Heart right ventricle (tissue), 16 donors: ENCODE results near the gene TAL2. TPM values are rescaled to one million over a fixed set of nuclear protein-coding genes. Genes with fewer than 3 reads are reported as not detected.

Experiments
- ATAC-seq, 8 donors: fragments of 200-7000 bp; cut with Tn5 transposase; one replicate each; pipeline ENCODE4 v1.9.1; 2020; ENCODE audit warnings: mild to moderate bottlenecking in 8 of 8, moderate library complexity in 8 of 8, moderate number of reproducible peaks in 1 of 8
- DNase-seq, 2 donors: peaks; one replicate each; pipeline ENCODE4 v3.0.0-alpha.2; 2020
- H3K27ac ChIP-seq, 10 donors: fragments of 200-600 bp; sonication (generic) in 2 of 10; one replicate each; pipeline versions ENCODE4 v1.5.0 to v1.8.0; 2020 to 2022; ENCODE audit warnings: mild to moderate bottlenecking in 3 of 10
- H3K27me3 ChIP-seq, 7 donors: fragments of 200-600 bp; one replicate each; pipeline ENCODE4 v1.8.0; 2021 to 2022; ENCODE audit warnings: mild to moderate bottlenecking in 2 of 7
- H3K36me3 ChIP-seq, 9 donors: fragments of 200-600 bp; sonication (generic) in 1 of 9; one replicate each; pipeline versions ENCODE4 v1.5.0 to v1.8.0; 2020 to 2022; ENCODE audit warnings: mild to moderate bottlenecking in 2 of 9
- H3K4me1 ChIP-seq, 9 donors: fragments of 200-600 bp; sonication (generic) in 1 of 9; one replicate each; pipeline versions ENCODE4 v1.5.0 to v1.8.0; 2020 to 2022; ENCODE audit warnings: mild to moderate bottlenecking in 4 of 9
- H3K4me3 ChIP-seq, 10 donors: fragments of 200-600 bp; sonication (generic) in 2 of 10; one replicate each; pipeline versions ENCODE4 v1.5.0 to v1.8.0; 2020 to 2022; ENCODE audit warnings: mild to moderate bottlenecking in 7 of 10, moderate library complexity in 2 of 10
- H3K9me3 ChIP-seq, 11 donors: fragments of 200-600 bp in 10 of 11; sonication (generic) in 2 of 11; one replicate each; pipeline versions ENCODE4 v1.5.0 to v1.8.0; 2013 to 2022; ENCODE audit warnings: mild to moderate bottlenecking in 2 of 11, control low read depth in 1 of 11, moderate library complexity in 1 of 11
- CTCF ChIP-seq, 9 donors: fragments of 200-600 bp; sonication (generic) in 2 of 9; IDR thresholded peaks; one replicate each; pipeline versions ENCODE4 v1.5.0 to v1.8.0; 2021 to 2022; ENCODE audit warnings: antibody characterized with exemption in 9 of 9, mild to moderate bottlenecking in 5 of 9, moderate library complexity in 1 of 9
- WGBS, 2 donors: extraction: QIAGEN DNeasy Blood & Tissue Kit; methylation state at CpG; one replicate each; pipeline ENCODE4 v1.1.7; 2013; ENCODE audit warnings: inconsistent platforms in 1 of 2; 5-methylcytosine and 5-hydroxymethylcytosine counted together
- intact Hi-C, 10 donors: fragments of 100-400 bp; cut with DNase I; formaldehyde crosslinking; loops; one replicate each; pipeline versions ENCODE4 v1.11.1 to v1.14.2; 2022
- polyA plus RNA-seq, 2 donors: library from polyadenylated mRNA; stranded (reverse); fragments of 200-250 nt; gene quantifications; one replicate each; pipeline ENCODE4 v1.2.3, GENCODE V29; 2013
- total RNA-seq, 10 donors: library from RNA; stranded (reverse); fragmentation: NEBNext Ultra II Directional in 3 of 10; extraction: Animal tissue kit (Norgen Biotek cat#: 25700) in 3 of 10; gene quantifications; one replicate each; pipeline versions ENCODE4 v1.2.1 to v1.2.4, GENCODE V29; 2021 to 2023
- donor health status: Arrhythmogenic right ventricular cardiomyopathy.
- donor health status: ischemic (EF 13 %, LVEDD 7.1; RV severe dilation, severe dysfunction).
- donor health status: healthy with polysubstance abuse.
- donor health status: DM: no; HTN: yes; CAD: no.
- donor health status: DM: no; HTN: no; CAD: no.
- donor health status: ischemic (EF 25% LVEDD 6.9; RV normal size, moderate dysfunction).
- donor health status: ischemic (EF 25% LVEDD 5.7; RV mildly dilated, moderate dysfunction).
- donor health status: healthy.
- donor health status: DM: yes; HTN: yes; CAD: no.
- donor health status: Ischemic cardiomyopathy.
- donor health status: ischemic (EF 35%, LVEDD 5.7; RV mildly dilated, moderate dysfunction).
- donor health status: nonischemic (EF 11% LVEDD 7.7; RV severe dilation, severe dysfunction).
- donor health status: DM: yes; HTN: yes; CAD: no.
- donor health status: PGD.
- donor health status: ischemic (EF 29% LVEDD 5.4; RV normal size, mild dysfunction).
- donor health status: nonischemic (EF 23%, LVEDD 6.1; RV moderate dilation, normal function).

The TAL2 gene
- total and polyA plus RNA-seq, 12 donors, result 0.09 TPM; not detected in 11

DNA sequence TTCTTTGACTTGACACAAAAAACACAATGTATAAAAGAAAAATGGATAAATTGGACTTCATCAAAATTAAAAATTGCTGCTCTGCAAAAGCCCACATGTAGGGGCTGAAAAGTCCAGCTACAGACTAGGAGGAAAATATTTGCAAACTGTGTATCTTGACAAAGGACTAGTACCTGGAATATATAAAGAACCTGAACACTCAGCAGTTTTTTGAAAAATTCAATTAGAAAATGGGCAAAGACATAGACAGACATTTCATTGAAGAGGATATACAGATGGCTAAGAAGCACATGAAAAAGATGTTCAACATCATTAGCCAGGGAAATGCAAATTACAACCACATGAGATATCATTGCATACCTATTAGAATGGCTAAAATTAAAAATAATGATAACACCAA is 18.5 kb upstream of the TAL2 start:
- no peaks in the 10 kb centered on the region for H3K27me3 ChIP-seq
- H3K9me3 ChIP-seq, result peaks cover 0 to 22% (median 9%) of the 10 kb centered on the region in 11 donors
- H3K4me3 ChIP-seq, result no peak overlapping the region
- TF ChIP-seq CTCF (IDR thresholded peaks at IDR 0.05), result no peak
- DNase-seq (no peak), ATAC-seq (no peak)
- no peaks in the 10 kb centered on the region for H3K4me1 ChIP-seq
- H3K27ac ChIP-seq, result no peak overlapping the region
- intact Hi-C loops, result no loop called here
- H3K36me3 ChIP-seq, result peaks cover 0 to 38% (median 0%) of the 10 kb centered on the region in 9 donors

- Histone ChIP-seq H3K4me3 (no peak overlapping the region), H3K27me3 (no peaks in the 10 kb centered on the region), H3K4me1 (no peaks in the 10 kb centered on the region), H3K36me3 (peaks cover 0 to 8% (median 0%) of the 10 kb centered on the region in 9 donors), H3K27ac (no peak overlapping the region), H3K9me3 (peaks cover 0 to 11% (median under 1%) of the 10 kb centered on the region in 11 donors)
- TF ChIP-seq CTCF (IDR thresholded peaks at IDR 0.05), result no peak
- 86 to 91% methylated on average over 7 of the region's 7 CpGs for WGBS, 2 donors
- ATAC-seq (no peak), DNase-seq (no peak)
- intact Hi-C loops, result no loop called here
Measured at GRCh38 chr9:105646879-105647594, 15.2 kb upstream of the TAL2 start.

GRCh38 chr9:105647595-105648349 is 14.5 kb upstream of the TAL2 start:
- ATAC-seq (no peak), DNase-seq (no peak)
- Histone ChIP-seq H3K36me3 (peaks cover 0 to 2% (median 0%) of the 10 kb centered on the region in 9 donors), H3K4me3 (no peak overlapping the region), H3K9me3 (peaks cover 0 to 4% (median 0%) of the 10 kb centered on the region in 11 donors), H3K4me1 (no peaks in the 10 kb centered on the region), H3K27me3 (no peaks in the 10 kb centered on the region), H3K27ac (no peak overlapping the region)
- 78 to 83% methylated on average over 12 of the region's 12 CpGs for WGBS, 2 donors
- no peak for TF ChIP-seq CTCF (IDR thresholded peaks at IDR 0.05)
- intact Hi-C loops, result no loop called here

GRCh38 chr9:105651806-105652205 is 10.5 kb upstream of the TAL2 start:
- Histone ChIP-seq H3K9me3 (no peaks in the 10 kb centered on the region), H3K27ac (no peak overlapping the region), H3K4me1 (peaks cover 0 to 11% (median 11%) of the 10 kb centered on the region in 9 donors), H3K36me3 (no peaks in the 10 kb centered on the region), H3K27me3 (peaks cover 0 to 19% (median 6%) of the 10 kb centered on the region in 7 donors), H3K4me3 (no peak overlapping the region)
- 65 to 74% methylated on average over 4 of the region's 4 CpGs for WGBS, 2 donors
- intact Hi-C loops, result loop anchor here in 3 of 10 donors (10.0 kb wide), 1 partner anchor 63 kb away; no protein-coding TSS in a partner anchor
- ATAC-seq (no peak), DNase-seq (no peak)
- TF ChIP-seq CTCF (IDR thresholded peaks at IDR 0.05), result no peak
